Measurements from ENCODE around the gene NFAM1. TPM values are rescaled to one million over a fixed set of nuclear protein-coding genes. Genes with fewer than 3 reads are reported as not detected.

The NFAM1 gene
- total and polyA plus RNA-seq, 7 donors = 1.2 to 3.1 (median 2.3) TPM

- Histone ChIP-seq H3K27me3 (no peaks in the 10 kb centered on the region), H3K4me3 (no peak overlapping the region), H3K27ac (no peak overlapping the region), H3K9me3 (no peaks in the 10 kb centered on the region), H3K4me1 (no peaks in the 10 kb centered on the region), H3K36me3 (no peaks in the 10 kb centered on the region)
- DNase-seq = no peak
- 89 to 92% methylated on average over 7 of the region's 7 CpGs for WGBS, 2 donors
- TF ChIP-seq EP300 (IDR thresholded peaks at IDR 0.05) = no peak
- no peak for TF ChIP-seq POLR2AphosphoS5 (IDR thresholded peaks at IDR 0.05)
- no peak for TF ChIP-seq CTCF (IDR thresholded peaks at IDR 0.05)
- no peak for TF ChIP-seq POLR2A (IDR thresholded peaks at IDR 0.05)
- intact Hi-C loops (cut with DNase I) = no loop called here
These were observed 48.3 kb downstream of the NFAM1 start for GRCh38 chr22:42383851-42384417.

- intact Hi-C loops (cut with DNase I) = no loop called here
- H3K36me3 ChIP-seq = no peaks in the 10 kb centered on the region
- no peak for TF ChIP-seq EP300 (IDR thresholded peaks at IDR 0.05)
- no peak for TF ChIP-seq POLR2A (IDR thresholded peaks at IDR 0.05)
- no peak for TF ChIP-seq CTCF (IDR thresholded peaks at IDR 0.05)
- no peak for TF ChIP-seq POLR2AphosphoS5 (IDR thresholded peaks at IDR 0.05)
- no peak overlapping the region for H3K4me3 ChIP-seq
- no peaks in the 10 kb centered on the region for H3K4me1 ChIP-seq
- H3K27me3 ChIP-seq = no peaks in the 10 kb centered on the region
- 87% methylated on average over 5 of the region's 5 CpGs for WGBS, 2 donors
- no peak overlapping the region for H3K27ac ChIP-seq
- H3K9me3 ChIP-seq = no peaks in the 10 kb centered on the region
- no peak for DNase-seq
These were observed 48.9 kb downstream of the NFAM1 start for GRCh38 chr22:42383287-42383686.

- intact Hi-C loops (cut with DNase I) = no loop called here
- H3K4me1 ChIP-seq = no peaks in the 10 kb centered on the region
- H3K27me3 ChIP-seq = no peaks in the 10 kb centered on the region
- H3K4me3 ChIP-seq = no peak overlapping the region
- DNase-seq = no peak
- 81 to 83% methylated on average over 12 of the region's 12 CpGs for WGBS, 2 donors
- no peaks in the 10 kb centered on the region for H3K36me3 ChIP-seq
- TF ChIP-seq POLR2AphosphoS5 (IDR thresholded peaks at IDR 0.05) (no peak), EP300 (IDR thresholded peaks at IDR 0.05) (no peak), POLR2A (IDR thresholded peaks at IDR 0.05) (no peak), CTCF (IDR thresholded peaks at IDR 0.05) (no peak)
- H3K9me3 ChIP-seq = no peaks in the 10 kb centered on the region
- no peak overlapping the region for H3K27ac ChIP-seq
These were observed 51.2 kb downstream of the NFAM1 start for GRCh38 chr22:42380769-42381551.

GRCh38 chr22:42379966-42380537 is 52.2 kb downstream of the NFAM1 start:
- H3K9me3 ChIP-seq = no peaks in the 10 kb centered on the region
- H3K4me3 ChIP-seq = no peak overlapping the region
- no peaks in the 10 kb centered on the region for H3K27me3 ChIP-seq
- no peak overlapping the region for H3K27ac ChIP-seq
- DNase-seq = no peak
- 31 to 74% methylated on average over 16 of the region's 16 CpGs for WGBS, 2 donors
- H3K36me3 ChIP-seq = no peaks in the 10 kb centered on the region
- H3K4me1 ChIP-seq = no peaks in the 10 kb centered on the region
- intact Hi-C loops (cut with DNase I) = no loop called here
- no peak for TF ChIP-seq POLR2AphosphoS5 (IDR thresholded peaks at IDR 0.05)
- TF ChIP-seq EP300 (IDR thresholded peaks at IDR 0.05) = no peak
- TF ChIP-seq POLR2A (IDR thresholded peaks at IDR 0.05) = no peak
- no peak for TF ChIP-seq CTCF (IDR thresholded peaks at IDR 0.05)

Data from sigmoid colon (tissue), 7 donors.